HG03442 (cell line): Measurements from ENCODE around the gene FBXO28.
A peak's percentile ranks its signal among the peaks of the same experiment; 100 is the strongest.

Source experiments
- ATAC-seq: cut with Tn5 transposase; IDR thresholded peaks from one replicate; pipeline ENCODE4 v1.9.1; 2021; ENCODE audit warnings: mild to moderate bottlenecking, moderate library complexity; ENCODE audit not compliant: unreplicated experiment

The FBXO28 gene

DNA sequence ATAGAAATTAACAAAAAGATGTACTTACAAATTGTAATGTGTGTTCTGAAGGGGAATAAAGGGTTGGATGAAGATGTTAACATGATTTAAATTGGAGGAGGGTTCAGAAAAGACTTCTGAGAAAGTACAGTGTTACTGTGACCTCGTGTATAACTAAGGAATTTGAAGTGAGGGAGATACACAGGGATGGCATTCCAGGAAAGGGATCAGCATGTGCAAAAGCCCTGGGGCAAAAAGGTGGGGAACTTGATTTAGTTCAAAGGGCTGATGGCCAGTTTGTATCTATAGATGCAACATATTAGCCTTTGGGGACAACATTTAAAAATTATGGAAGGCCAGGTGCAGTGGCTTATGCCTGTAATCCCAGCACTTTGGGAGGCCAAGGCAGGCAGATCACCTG is 35.8 kb downstream of the FBXO28 start:
- ATAC-seq = no peak

DNA sequence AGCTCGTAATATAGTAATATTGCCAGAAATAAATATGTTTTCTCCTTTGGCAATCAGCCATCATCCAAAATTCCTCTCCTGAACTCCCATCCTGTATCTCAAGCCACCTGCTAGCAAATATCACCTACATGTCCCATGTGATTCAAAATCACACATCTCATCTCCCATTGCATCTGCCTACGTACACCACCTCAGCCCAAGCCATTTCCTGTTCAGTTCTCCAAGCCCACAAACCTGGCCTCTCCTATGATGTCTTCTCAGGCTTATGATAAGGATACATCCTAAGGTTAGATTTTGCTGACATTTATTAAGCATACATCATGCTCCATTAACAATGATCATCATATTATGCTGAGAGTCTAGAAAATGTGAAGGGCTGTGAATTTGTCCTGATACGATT is 37.2 kb downstream of the FBXO28 start:
- ATAC-seq = no peak

DNA sequence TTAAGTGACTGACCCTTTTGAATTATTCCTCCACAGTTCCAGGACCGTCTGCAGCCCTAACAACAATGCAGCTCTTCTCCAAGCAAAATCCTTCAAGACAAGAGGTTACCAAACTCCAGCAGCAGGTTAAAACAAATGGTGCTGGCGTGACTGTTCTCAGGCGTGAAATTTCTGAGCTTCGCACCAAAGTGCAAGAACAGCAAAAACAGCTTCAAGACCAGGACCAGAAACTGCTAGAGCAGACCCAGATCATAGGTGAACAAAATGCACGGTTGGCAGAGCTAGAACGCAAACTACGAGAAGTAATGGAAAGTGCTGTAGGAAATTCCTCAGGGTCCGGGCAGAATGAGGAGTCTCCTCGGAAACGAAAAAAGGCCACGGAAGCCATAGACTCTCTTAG is 43.4 kb downstream of the FBXO28 start:
- ATAC-seq = no peak

DNA sequence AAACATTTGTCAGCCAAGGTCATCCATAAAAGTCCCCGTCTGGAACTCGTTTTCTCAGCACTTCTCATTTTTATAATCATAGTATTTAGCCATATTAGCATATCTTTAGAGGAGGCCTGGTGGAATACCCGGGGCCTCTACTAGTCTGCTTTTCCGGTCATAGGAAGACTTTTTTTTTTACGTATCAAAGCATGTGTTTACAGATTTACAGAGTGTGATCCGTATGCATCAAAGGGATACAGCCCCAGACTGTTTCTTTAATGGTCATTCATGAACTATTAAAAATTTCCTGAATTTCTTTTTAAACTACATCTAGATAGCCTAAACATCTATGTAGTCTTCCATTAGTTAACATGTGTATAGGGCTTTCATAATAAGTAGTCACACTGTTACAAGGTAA is 45.6 kb downstream of the FBXO28 start:
- ATAC-seq = no peak

DNA sequence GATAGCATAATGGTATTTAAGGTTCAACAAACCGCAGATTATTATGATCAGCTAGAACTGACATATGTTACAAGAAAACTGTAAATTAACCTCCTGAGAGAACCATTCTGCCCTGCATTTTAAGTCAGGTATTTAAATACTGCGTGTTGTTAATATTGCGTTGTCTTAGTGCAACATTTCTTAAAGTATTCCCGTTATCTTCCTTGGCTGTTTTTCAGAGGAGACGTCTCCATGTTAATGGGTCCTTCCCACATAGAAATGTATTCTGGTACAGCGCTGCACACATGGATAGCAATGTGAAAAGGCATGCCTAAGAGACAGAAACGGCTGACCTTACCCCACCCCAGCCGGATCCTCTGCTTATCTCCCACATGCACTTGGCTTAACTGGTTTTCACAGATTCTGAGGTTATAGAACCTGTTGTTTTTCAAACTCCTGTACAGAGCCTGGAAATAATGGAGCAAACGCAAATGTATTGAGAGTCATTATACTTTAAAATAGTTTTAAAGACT is 46.3 kb downstream of the FBXO28 start:
- ATAC-seq = no peak

DNA sequence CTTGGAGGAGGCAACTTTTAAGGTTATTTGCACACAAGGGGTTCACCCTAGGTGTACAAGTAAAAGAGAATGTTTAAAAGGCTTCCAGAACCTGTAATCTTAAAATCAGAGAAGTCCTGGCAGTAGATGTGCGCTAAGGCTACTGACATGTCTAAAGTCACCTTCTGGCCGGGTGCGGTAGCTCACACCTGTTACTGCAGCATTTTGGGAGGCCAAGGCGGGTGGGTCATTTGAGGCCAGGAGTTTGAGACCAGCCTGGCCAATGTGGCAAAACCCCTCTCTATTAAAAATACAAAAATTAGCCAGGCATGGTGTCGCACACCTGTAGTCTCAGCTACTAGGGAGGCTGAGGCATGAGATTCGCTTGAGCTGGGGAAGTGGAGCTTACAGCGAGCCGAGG is 48.9 kb downstream of the FBXO28 start:
- no peak for ATAC-seq

DNA sequence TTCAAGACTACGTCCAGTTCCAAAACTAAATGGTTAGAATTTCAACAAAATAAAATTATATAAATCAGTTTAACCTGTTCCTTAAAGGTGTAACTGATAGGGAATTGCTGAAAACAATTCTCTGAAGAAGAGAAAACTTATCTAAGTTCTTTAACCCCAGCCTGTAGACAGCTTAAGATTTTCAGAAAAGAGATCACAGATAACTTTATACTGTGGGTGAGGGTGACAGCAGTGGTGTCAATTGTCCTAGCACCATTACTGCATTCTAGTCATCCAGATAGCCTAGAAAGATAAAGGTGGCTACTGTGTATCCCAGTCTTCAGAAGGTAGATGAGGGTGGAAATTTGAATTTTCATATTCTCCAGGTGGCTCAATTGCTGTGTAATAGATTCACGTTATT is 49.4 kb downstream of the FBXO28 start:
- no peak for ATAC-seq

DNA sequence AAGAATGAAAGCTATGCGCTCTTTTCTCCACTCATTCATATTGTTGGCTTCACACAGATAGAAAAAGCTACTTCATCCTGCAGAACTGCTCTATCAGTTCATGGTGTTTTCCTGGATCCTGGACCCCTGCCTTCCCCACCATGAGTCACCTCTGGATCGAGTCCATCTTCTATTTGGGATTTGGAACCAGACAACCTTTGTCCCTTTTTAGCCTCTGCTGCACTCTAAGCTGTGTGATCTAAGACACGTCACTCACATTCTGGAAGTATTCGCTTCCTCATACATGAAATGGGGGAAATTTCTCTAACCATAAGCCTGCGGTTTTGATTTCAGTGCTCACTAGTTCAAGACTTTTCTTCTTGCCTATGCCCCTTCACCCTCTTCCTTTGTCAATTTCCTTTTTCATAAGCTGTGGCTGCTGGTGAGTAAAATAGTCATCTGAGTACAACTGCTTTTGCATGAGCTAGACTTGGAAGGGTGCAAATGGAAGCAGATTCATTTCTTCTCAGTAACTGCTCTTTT is 55.0 kb downstream of the FBXO28 start:
- ATAC-seq = peak; percentile 95

DNA sequence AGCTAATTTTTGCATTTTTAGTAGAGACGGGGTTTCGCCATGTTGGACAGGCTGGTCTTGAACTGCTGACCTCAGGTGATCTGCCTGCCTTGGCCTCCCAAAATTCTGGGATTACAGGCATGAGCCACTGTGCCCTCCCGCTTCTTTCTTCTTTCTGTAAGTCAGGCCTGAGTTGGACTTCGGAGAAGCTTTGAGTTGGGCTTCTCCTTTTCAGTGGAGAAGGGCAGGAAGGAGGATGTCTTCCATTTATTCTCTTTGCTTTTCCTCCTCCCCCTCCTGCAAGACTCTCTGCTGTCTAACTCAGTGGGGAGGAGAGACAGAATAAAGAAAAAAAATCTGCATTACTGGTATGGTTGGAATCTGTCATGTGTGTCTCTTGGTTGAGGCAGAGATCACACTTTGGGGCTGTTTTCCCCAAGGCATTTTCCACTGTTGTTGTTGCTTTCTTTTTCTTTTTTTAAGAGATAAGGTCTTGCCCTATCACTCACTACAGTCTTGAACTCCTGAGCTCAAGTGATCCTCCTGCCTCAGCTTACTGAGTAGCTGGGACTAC is 55.9 kb downstream of the FBXO28 start:
- ATAC-seq = no peak

DNA sequence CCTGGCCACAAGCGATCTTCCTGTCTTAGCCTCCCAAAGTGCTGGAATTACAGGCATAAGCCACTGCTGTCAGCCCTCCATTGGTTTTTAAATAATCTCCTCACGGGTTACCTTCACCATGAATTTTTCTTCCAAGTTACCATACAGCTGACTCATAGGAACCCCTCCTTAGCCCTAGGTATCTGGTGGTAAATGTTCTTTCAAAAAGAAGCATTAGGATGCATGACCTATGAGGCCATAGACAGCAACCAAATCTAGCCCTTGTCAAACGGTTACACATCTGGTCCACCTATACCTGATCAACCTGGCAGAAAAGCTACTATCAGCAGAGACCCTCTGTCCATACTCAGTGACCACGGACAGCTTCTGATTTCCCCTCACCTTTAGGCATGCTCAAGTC is 56.4 kb downstream of the FBXO28 start:
- no peak for ATAC-seq

DNA sequence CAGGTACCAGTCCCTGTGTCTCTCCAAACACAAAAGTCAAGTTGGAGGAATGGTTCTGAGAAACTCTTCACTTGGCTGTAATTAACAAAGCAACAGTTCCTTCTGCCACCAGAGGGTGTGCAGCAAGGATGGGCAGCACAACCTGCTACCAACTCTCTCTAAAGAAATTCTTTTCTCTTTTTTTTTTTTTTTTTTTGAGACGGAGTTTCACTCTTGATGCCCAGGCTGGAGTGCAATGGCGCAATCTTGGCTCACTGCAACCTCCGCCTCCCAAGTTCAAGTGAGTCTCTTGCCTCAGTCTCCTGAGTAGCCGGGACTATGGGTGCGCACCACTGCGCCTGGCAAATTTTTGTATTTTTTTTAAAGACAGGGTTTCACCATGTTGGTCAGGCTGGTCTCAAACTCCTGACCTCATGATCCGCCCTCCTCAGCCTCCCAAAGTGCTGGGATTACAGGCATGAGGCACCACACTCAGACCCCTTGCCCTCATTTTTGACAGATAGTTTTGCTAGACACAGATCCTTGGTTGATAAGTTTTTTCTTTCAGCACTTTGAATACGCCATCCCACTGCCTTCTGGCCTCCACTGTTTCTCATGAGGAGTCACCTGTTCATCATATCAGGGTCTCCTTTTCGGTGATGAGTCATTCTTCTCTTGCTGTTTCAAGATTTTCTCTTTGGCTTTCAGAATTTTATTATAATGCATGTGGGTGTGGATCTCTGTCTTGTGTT is 57.0 kb downstream of the FBXO28 start:
- no peak for ATAC-seq

DNA sequence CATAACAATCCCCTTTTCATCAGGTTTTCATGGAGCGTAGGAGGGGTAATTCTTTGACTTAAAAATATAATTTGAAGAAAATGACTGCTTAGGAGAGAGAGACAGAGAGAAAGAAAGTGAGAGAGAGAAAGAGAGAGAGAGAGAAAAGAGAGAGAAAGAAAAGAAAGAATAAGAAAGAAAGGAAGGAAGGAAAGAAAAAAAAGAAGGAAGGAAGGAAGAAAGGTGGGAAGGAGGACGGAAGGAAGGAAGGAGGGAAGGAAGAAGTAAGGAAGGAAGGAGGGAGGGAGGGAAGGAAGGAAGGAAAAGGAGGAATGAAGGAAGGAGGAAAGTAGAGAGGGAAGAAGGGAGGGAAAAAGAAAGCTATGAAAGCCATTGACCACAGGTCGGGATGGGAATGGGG is 58.3 kb downstream of the FBXO28 start:
- ATAC-seq = no peak

DNA sequence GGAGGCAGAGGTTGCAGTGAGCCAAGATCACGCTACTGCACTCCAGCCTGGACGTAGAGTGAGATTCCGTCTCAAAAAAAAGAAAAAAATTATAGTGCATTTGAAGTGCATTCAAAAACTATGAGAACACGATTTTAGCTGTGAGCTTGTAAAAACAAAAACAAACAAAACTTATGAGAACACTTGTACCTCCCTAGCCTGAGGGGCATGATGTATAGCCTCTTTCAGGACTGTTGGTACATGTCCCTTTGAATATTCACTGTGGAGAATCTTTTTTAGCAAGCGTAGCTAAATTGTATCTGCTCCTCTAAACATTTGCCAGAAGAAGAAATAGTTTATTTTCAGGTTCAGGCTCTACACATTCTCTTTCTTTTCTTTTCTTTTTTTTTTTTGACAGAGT is 59.6 kb downstream of the FBXO28 start:
- ATAC-seq = no peak

DNA sequence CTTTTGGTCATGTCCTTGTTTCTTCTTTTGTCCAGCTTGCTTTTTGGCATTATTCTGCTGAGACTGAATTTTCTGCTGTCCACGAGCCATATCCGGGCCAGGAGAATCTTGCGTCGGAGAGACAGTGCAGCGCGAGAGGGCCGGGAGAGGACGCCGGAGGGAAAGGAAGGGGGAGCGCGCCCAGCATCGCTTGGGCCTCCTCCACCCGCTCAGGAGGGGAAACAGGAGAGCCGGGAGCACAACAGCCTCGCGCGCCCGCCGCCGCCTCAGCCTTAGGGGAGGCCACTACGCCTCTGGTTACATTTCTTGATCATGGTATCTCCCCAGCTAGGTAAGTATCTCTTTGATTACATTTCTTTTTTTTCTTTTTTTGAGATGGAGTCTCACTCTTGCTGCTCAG is 61.7 kb downstream of the FBXO28 start:
- ATAC-seq = no peak

DNA sequence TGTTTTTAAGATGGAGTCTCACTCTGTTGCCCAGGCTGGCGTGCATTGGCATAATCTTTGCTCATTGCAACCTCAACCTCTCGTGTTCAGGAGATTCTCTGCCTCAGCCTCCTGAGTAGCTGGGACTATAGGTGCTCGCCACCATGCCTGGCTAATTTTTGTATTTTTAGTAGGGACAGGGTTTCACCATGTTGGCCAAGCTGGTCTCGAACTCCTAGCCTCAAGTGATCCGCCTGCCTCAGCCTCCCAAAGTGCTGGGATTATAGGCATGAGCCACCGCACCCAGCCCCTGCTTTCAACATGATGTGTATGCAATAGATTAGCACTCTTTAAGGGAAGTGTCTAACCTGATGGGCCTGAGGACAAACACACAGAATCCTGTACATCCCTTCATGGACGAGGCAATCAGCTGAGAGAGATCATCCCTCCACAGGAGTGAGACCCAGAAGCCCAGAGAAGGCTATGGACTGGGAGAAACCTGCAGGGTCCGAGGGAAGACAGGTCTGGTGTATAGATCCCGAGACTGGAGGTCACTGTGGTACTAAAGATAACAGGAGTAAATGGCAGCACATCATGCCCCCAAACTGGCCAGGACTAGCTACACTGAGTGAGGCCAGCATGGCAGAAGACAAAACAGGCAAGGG is 63.6 kb downstream of the FBXO28 start:
- ATAC-seq = no peak

DNA sequence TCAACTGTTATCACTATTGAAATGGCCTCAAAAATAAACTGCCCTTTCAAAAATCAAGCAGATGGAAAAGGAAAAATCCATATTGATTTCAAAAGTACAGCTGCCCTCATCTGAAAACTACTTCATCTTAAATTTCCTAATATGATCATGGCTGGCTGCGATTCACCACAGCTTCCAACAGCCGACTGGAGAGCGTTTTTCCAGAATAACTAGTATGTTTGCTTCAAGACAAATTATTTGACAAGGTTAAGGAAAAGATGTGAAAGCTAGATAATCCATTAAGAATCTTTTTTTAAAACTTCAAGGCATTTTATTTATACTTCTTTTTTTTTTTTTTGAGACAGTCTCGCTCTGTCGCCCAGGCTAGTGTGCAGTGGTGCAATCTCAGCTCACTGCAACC is 65.0 kb downstream of the FBXO28 start:
- ATAC-seq = no peak

DNA sequence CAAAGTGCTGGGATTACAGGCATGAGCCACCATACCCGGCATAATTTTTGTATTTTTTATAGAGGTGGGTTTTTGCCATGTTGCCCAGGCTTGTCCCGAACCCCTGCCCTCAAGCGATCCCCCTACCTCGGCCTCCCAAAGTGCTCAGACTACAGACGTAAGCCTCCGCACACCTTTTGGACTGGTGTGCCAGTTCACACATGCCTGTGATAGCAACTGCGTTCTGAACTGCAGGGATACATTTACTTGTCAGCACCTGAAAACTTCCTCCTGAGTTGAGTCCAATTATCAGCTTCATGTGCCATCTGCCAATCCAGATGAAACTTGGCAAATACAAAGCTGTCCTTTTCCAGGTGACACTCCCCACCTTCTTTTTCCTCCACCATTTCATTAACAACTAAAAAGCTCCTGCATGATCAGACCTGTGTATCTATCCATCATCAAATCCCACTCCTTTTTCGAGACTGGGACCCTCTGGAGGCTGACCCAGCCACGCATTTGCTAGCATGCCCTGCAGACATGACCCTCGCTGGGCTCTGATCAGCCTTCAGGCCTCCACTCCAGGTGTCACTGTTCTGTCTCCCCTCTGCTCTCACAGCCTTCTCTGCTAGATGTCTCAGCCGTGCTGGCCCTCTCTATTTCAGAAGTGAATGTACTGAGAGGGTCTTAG is 67.0 kb downstream of the FBXO28 start:
- no peak for ATAC-seq

DNA sequence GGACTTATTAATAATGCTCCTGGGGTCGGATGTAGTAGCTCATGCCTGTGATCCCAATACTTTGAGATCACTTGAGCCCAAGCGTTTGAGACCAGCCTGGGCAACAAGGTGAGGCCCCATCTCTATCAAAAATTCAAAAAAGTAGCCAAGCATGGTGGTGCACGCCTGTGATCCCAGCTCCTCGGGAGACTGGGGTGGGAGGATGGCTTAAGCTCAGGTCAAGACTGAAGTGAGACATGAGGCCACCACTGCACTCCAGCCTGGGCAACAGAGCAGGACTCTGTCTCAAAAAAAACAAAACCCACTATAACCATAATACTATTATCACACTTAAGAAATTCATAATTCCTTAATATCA is 67.5 kb downstream of the FBXO28 start:
- ATAC-seq = no peak

DNA sequence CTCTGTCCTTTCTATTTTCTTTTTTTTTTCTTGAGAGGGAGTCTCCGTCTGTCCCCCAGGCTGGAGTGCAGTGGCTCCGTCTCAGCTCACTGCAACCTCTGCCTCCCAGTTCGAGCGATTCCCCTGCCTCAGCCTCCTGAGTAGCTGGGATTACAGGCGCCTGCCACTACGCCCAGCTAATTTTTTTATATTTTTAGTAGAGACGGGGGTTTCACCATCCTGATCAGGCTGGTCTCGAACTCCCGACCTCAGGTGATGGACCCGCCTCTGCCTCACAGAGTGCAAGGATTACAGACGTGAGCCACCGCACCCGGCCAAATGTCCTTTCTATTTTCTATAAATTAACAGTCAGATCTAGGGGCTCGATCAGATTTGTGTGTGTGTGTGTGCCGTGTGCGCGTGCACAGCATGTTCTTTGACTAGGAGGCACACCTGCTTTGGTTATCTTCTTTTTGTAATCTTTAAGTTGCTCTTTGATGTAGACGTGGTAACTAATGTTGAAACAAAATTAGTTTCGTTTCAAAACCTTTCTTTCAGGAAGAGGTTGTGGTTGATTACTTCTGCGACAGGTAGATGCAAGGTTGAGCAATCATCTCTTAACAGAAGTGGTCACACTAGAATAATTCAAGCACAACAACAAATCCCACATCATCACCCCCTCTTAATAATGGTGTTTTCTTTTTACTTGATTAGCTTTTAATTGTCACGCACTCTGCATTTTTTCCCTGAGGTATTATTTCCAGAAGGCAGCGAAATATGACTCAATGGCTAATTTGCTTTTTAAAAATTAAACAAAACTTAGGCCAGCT is 68.3 kb downstream of the FBXO28 start:
- peak; percentile 39 for ATAC-seq

DNA sequence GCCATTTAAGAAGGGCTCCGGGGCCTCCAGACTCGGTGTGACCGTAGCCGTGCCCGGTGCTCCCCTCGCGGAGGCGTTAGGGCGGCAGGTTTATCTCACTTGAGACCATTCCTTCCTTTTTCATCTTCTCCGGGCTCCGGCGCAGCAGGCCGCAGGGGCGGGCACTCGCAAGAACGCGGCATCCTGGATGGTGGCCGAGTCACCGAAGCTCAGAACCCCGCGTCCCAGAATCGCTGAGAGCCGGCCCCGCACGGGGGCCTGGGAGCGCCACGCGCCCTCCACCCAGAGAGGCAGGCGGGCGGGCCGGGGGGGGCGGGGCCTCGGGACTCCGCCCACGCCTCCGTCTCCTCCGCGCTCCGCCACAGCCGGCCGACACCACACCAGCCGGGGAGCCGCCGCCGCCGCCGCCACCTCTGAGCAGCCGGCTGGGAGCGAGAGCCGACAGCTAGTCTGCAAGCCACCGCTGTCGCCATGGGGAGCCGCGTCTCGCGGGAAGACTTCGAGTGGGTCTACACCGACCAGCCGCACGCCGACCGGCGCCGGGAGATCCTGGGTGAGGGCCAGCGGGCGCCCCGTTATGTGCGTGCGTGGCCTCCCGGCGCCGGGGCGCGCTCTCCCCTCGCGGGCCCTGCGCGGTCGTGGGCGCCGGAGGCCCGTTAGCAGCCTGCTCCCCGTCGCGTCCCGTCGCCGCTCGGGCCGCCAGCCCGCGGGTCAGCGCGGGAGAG is 69.1 kb downstream of the FBXO28 start, which contains the start of gene DEGS1:
Gene DEGS1 (plus strand): TSS at position 375 of the 725 bp plus-strand sequence. CDS start 97 bp downstream, at position 472.
- ATAC-seq = peak; percentile 59
